Astrocyte (in vitro differentiated cells and primary cell): ENCODE measurements around the gene UNC50.

Experiments
- EZH2 ChIP-seq: IDR thresholded peaks from 2 replicates; pipeline ENCODE4 v1.6.1; 2012; ENCODE audit warnings: mild to moderate bottlenecking, low read length, inconsistent platforms; ENCODE audit not compliant: insufficient read depth
- TF ChIP-seq, protein P1 (sequence below): IDR thresholded peaks from 2 replicates; pipeline ENCODE4 v1.5.1; 2011; ENCODE audit warnings: low read depth, mild to moderate bottlenecking, inconsistent platforms, low read length, moderate library complexity; ENCODE audit not compliant: insufficient read depth

DNA sequence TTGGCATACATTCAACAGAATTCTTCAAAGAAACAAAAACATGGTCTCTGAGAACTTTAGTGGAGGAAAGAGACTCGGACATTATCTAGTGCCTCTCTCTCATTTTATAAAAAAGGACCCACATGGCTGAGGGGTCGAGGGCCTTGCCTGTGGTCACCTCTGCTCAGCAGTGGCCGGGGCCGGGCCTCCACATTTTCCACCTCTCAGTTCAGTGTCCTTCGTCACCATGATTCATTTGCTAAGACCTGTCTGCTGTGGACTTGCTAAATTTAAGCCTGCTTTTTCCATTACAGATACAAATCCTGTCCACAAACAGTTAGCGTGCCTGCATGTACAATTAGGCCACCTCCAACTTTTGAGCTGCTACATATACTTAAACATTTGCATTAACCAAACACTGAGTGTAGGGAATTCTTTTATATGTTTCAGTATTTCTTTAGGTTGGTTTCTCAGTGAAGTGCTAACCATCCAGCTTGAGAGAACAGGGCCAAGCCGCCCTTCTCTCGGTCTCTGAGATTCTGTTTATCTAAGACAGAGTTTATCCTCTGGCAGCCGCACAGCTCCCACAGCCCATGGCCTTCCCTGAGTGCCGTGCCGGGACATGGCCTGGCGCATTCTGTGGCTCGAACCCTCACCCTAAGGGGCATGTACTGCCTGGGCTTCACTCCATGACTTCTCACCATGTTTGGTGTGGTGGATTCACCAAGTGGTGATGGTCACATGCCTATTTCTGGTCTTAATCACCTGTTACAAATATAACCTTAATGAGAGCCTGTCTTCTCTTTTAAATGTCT, 46.3 kb upstream of the UNC50 start:
- TF ChIP-seq, protein P1, sequence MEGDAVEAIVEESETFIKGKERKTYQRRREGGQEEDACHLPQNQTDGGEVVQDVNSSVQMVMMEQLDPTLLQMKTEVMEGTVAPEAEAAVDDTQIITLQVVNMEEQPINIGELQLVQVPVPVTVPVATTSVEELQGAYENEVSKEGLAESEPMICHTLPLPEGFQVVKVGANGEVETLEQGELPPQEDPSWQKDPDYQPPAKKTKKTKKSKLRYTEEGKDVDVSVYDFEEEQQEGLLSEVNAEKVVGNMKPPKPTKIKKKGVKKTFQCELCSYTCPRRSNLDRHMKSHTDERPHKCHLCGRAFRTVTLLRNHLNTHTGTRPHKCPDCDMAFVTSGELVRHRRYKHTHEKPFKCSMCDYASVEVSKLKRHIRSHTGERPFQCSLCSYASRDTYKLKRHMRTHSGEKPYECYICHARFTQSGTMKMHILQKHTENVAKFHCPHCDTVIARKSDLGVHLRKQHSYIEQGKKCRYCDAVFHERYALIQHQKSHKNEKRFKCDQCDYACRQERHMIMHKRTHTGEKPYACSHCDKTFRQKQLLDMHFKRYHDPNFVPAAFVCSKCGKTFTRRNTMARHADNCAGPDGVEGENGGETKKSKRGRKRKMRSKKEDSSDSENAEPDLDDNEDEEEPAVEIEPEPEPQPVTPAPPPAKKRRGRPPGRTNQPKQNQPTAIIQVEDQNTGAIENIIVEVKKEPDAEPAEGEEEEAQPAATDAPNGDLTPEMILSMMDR: no peak
- TF ChIP-seq EZH2: no peak
